ENCODE measurements around the gene AIF1. TPM values are rescaled to one million over a fixed set of nuclear protein-coding genes. Genes with fewer than 3 reads are reported as not detected.

AIF1 gene
- total RNA-seq, 1 donor from 2014 or later: not detected

DNA sequence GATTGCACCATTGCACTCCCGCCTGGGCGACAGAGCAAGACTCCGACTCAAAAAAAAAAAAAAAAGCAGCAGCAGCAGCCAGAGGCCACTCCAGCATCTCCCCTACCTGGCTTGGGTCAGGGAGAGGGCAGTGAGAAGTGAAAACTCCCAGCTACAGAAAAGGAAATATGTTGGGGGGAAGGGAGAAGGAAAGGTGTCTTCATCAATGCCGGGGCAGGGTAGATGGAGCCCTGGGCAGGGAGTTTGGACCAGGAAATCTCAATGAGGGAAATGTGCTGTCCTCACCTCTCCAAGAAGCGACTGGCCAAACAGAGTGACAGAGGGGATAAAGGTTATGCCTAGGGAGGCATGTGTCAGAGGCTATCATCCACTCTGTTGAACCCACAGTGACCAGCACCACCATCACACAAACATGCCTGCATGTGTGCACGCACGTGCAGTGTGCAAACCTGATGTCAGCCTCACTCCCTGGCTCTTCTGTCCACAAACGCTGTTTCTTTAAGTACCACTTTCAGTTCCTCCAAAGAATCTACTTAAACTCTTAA lies 887 bp upstream of the AIF1 start:
- Mint-ChIP-seq H3K36me3 (ENCODE audit: low read depth) (peaks cover 2% of the 10 kb centered on the region), H3K27ac (ENCODE audit: unreplicated experiment) (peak overlapping the region; percentile 19), H3K4me1 (peaks cover 4% of the 10 kb centered on the region), H3K9me3 (no peaks in the 10 kb centered on the region), H3K27me3 (ENCODE audit: low read depth) (no peaks in the 10 kb centered on the region), H3K4me3 (no peak overlapping the region)
- DNase-seq (ENCODE audit: low read depth, low spot score): no peak
- TF ChIP-seq, protein P1, sequence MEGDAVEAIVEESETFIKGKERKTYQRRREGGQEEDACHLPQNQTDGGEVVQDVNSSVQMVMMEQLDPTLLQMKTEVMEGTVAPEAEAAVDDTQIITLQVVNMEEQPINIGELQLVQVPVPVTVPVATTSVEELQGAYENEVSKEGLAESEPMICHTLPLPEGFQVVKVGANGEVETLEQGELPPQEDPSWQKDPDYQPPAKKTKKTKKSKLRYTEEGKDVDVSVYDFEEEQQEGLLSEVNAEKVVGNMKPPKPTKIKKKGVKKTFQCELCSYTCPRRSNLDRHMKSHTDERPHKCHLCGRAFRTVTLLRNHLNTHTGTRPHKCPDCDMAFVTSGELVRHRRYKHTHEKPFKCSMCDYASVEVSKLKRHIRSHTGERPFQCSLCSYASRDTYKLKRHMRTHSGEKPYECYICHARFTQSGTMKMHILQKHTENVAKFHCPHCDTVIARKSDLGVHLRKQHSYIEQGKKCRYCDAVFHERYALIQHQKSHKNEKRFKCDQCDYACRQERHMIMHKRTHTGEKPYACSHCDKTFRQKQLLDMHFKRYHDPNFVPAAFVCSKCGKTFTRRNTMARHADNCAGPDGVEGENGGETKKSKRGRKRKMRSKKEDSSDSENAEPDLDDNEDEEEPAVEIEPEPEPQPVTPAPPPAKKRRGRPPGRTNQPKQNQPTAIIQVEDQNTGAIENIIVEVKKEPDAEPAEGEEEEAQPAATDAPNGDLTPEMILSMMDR (conservative IDR thresholded peaks at IDR 0.05): no peak

DNA sequence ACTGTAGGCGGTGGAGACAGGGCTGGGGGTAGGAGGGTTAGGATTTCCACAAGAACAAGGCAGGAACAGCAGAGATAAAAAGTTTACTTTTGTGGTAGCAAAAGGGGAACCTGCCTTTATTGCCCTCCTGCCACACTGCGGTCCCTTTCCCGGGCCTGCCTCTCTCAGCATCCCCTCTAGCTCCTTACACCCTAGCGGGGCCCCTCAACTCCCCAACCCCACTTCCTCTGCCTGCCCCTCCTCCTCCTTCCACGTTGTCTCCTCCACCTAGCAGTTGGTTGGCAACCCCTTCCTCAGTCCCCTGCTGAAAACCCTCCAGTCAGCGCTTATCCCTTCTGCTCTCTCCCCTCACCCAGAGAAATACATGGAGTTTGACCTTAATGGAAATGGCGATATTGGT lies 714 bp downstream of the AIF1 start:
- Mint-ChIP-seq H3K27ac (ENCODE audit: unreplicated experiment) (no peak overlapping the region), H3K4me3 (no peak overlapping the region), H3K4me1 (peaks cover 13% of the 10 kb centered on the region), H3K9me3 (no peaks in the 10 kb centered on the region), H3K27me3 (ENCODE audit: low read depth) (no peaks in the 10 kb centered on the region), H3K36me3 (ENCODE audit: low read depth) (peaks cover 2% of the 10 kb centered on the region)
- TF ChIP-seq, protein P1 (conservative IDR thresholded peaks at IDR 0.05): no peak
- no peak for DNase-seq (ENCODE audit: low read depth, low spot score)

- peaks cover 7% of the 10 kb centered on the region for H3K36me3 Mint-ChIP-seq (ENCODE audit: low read depth)
- no peaks in the 10 kb centered on the region for H3K27me3 Mint-ChIP-seq (ENCODE audit: low read depth)
Measured at GRCh38 chr6:31617010-31617409, 2.0 kb downstream of the AIF1 start.

GRCh38 chr6:31619805-31620585 lies 5.0 kb downstream of the AIF1 start:
- peak overlapping the region; percentile 89 for H3K4me3 Mint-ChIP-seq
- no peaks in the 10 kb centered on the region for H3K9me3 Mint-ChIP-seq
- H3K4me1 Mint-ChIP-seq: peaks cover 35% of the 10 kb centered on the region
- no peaks in the 10 kb centered on the region for H3K27me3 Mint-ChIP-seq (ENCODE audit: low read depth)
- peak; percentile 91 for DNase-seq (ENCODE audit: low read depth, low spot score)
- TF ChIP-seq, protein P1 (conservative IDR thresholded peaks at IDR 0.05): no peak
- peak overlapping the region; percentile 96 for H3K27ac Mint-ChIP-seq (ENCODE audit: unreplicated experiment)
- peaks cover 19% of the 10 kb centered on the region for H3K36me3 Mint-ChIP-seq (ENCODE audit: low read depth)

More at GRCh38 chr6:31617010-31617409, 2.0 kb downstream of the AIF1 start:
- no peak for DNase-seq (ENCODE audit: low read depth, low spot score)
- TF ChIP-seq, protein P1 (conservative IDR thresholded peaks at IDR 0.05): no peak
- Mint-ChIP-seq H3K4me3 (peak overlapping the region; percentile 71), H3K27ac (ENCODE audit: unreplicated experiment) (no peak overlapping the region), H3K9me3 (no peaks in the 10 kb centered on the region), H3K4me1 (peaks cover 22% of the 10 kb centered on the region)

- peak; percentile 74 for DNase-seq (ENCODE audit: low read depth, low spot score)
- Mint-ChIP-seq H3K27me3 (ENCODE audit: low read depth) (no peaks in the 10 kb centered on the region), H3K4me3 (peak within 1 kb of the TSS; percentile 96), H3K27ac (ENCODE audit: unreplicated experiment) (peak within 1 kb of the TSS; percentile 97), H3K36me3 (ENCODE audit: low read depth) (peaks cover 23% of the 10 kb centered on the region), H3K9me3 (no peaks in the 10 kb centered on the region), H3K4me1 (peaks cover 35% of the 10 kb centered on the region)
- TF ChIP-seq, protein P1 (conservative IDR thresholded peaks at IDR 0.05): no peak
Measured at GRCh38 chr6:31620586-31621319, 5.7 kb downstream of the AIF1 start, which contains the start of gene PRRC2A. Gene PRRC2A (plus strand): TSS chr6:31620715. CDS start chr6:31622790, 2,075 bp downstream.
